Adrenal gland (tissue), 5 donors: ENCODE measurements around the gene METTL25B.

ENCODE experiments used
- POLR2A ChIP-seq, 2 donors: fragments of 450-650 bp; IDR thresholded peaks; one replicate each; pipeline ENCODE4 v1.6.1; 2017; ENCODE audit warnings: antibody characterized with exemption in 2 of 2, mild to moderate bottlenecking in 2 of 2, moderate library complexity in 1 of 2
- TF ChIP-seq, protein P1 (sequence below), 6 experiments: fragments of 450-650 bp in 4 of 6; fragments of 200-600 bp in 2 of 6; sonication (generic) in 1 of 6; IDR thresholded peaks; 1 replicate in 5 of 6; 2 replicates in 1 of 6; pipeline versions ENCODE4 v1.5.1 to v1.8.0; 2016 to 2021; ENCODE audit warnings: antibody characterized with exemption in 6 of 6, mild to moderate bottlenecking in 2 of 6, moderate library complexity in 1 of 6
- donor health status: DM: no; HTN: no; CAD: no.

- TF ChIP-seq, protein P1, sequence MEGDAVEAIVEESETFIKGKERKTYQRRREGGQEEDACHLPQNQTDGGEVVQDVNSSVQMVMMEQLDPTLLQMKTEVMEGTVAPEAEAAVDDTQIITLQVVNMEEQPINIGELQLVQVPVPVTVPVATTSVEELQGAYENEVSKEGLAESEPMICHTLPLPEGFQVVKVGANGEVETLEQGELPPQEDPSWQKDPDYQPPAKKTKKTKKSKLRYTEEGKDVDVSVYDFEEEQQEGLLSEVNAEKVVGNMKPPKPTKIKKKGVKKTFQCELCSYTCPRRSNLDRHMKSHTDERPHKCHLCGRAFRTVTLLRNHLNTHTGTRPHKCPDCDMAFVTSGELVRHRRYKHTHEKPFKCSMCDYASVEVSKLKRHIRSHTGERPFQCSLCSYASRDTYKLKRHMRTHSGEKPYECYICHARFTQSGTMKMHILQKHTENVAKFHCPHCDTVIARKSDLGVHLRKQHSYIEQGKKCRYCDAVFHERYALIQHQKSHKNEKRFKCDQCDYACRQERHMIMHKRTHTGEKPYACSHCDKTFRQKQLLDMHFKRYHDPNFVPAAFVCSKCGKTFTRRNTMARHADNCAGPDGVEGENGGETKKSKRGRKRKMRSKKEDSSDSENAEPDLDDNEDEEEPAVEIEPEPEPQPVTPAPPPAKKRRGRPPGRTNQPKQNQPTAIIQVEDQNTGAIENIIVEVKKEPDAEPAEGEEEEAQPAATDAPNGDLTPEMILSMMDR (IDR thresholded peaks at IDR 0.05) = peak in 1 of 6 experiments; percentile 3
- no peak for TF ChIP-seq POLR2A (IDR thresholded peaks at IDR 0.05)
Observed at GRCh38 chr1:156749419-156750118, 21.3 kb downstream of the METTL25B start.
